ENCODE data around the gene CASR.

CASR gene

DNA sequence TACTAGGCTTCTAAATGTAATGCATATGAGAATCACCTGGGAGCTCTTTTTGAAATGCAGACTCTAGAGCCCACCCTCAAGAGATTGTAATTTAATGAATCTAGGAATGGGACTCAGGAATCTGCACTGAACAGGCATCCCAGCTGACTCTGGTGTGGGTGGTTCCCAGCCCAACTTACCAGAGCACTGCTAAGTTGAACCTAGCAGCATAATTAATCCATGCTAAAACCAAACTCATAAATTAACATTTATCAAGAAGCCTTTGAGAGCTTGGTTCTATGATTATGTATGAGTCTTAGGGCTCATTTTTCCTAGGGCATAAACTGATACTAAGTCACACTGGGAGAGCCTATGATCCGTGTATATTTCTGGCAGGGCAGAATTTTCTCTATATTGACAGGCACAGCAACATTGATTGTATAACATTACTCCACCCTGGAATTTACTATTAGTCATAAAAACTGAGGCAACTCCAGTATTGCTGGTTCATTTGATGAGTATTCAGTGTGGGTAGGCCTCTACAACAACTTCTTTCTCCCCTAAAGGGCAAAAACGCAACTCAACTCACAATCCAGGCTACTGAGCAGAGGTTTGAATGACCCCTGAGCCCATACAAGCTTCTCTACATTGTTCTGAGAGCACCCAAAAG lies 130.9 kb downstream of the CASR start:
- no peak overlapping the region for H3K27ac ChIP-seq (ENCODE audit: insufficient read depth, low read length, poor library complexity, severe bottlenecking)
- H3K27me3 ChIP-seq (replicated peaks; ENCODE audit: control insufficient read depth, insufficient read depth, low read length, poor library complexity, severe bottlenecking), result no peaks in the 10 kb centered on the region
- DNase-seq, result no peak
- H3K4me3 ChIP-seq (ENCODE audit: insufficient read depth, low read depth, low read length, poor library complexity, severe bottlenecking), result no peak overlapping the region
- H3K36me3 ChIP-seq (ENCODE audit: control insufficient read depth, insufficient read depth, low read length), result no peaks in the 10 kb centered on the region
- H3K9me3 ChIP-seq (ENCODE audit: control insufficient read depth, low read length), result no peaks in the 10 kb centered on the region
- H3K4me1 ChIP-seq (ENCODE audit: control insufficient read depth, insufficient read depth, low read length, poor library complexity, severe bottlenecking), result peaks cover 8% of the 10 kb centered on the region

DNA sequence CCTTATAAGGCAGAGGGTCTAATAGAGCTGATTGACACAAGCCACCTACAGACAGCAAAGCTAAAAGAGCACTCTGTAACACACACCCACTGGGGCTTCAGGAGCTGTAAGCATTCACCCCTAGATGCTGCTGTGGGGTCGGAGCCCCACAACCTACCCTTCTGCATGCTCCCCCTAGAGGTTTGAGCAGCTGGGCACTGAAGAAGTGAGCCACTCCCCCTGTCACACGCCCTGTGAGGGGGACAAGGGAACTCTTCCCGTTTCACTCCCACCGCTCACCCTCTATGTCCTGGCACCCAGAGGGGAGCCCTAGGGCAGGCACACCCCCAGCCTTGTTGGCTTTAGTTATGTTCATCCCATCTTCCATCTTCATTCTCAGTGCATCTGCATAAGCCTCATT lies 132.2 kb downstream of the CASR start:
- Histone ChIP-seq H3K9me3 (ENCODE audit: control insufficient read depth, low read length) (no peaks in the 10 kb centered on the region), H3K27ac (ENCODE audit: insufficient read depth, low read length, poor library complexity, severe bottlenecking) (no peak overlapping the region), H3K27me3 (replicated peaks; ENCODE audit: control insufficient read depth, insufficient read depth, low read length, poor library complexity, severe bottlenecking) (no peaks in the 10 kb centered on the region), H3K36me3 (ENCODE audit: control insufficient read depth, insufficient read depth, low read length) (no peaks in the 10 kb centered on the region), H3K4me1 (ENCODE audit: control insufficient read depth, insufficient read depth, low read length, poor library complexity, severe bottlenecking) (peaks cover 8% of the 10 kb centered on the region), H3K4me3 (ENCODE audit: insufficient read depth, low read depth, low read length, poor library complexity, severe bottlenecking) (no peak overlapping the region)
- DNase-seq, result no peak

DNA sequence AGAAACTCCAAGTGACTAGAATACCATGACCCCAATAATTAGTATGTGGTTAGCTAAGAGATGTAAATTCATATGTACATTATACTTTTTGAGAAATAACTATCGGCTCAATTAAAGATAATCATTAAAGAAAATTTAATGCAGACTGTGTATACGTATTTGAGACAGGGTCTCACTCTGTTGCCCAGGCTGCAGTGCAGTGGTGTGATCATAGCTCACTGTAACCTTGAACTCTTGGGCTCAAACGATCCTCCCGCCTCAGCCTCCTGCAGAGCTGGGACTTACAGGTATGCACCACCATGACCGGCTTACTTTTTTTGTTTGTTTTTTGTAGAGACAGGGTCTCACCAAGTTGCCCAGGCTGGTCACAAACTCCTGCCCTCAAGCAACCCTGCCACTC lies 132.9 kb downstream of the CASR start:
- Histone ChIP-seq H3K27ac (ENCODE audit: insufficient read depth, low read length, poor library complexity, severe bottlenecking) (no peak overlapping the region), H3K4me3 (ENCODE audit: insufficient read depth, low read depth, low read length, poor library complexity, severe bottlenecking) (no peak overlapping the region), H3K36me3 (ENCODE audit: control insufficient read depth, insufficient read depth, low read length) (no peaks in the 10 kb centered on the region), H3K4me1 (ENCODE audit: control insufficient read depth, insufficient read depth, low read length, poor library complexity, severe bottlenecking) (peaks cover 8% of the 10 kb centered on the region), H3K27me3 (replicated peaks; ENCODE audit: control insufficient read depth, insufficient read depth, low read length, poor library complexity, severe bottlenecking) (no peaks in the 10 kb centered on the region), H3K9me3 (ENCODE audit: control insufficient read depth, low read length) (no peaks in the 10 kb centered on the region)
- DNase-seq, result no peak

DNA sequence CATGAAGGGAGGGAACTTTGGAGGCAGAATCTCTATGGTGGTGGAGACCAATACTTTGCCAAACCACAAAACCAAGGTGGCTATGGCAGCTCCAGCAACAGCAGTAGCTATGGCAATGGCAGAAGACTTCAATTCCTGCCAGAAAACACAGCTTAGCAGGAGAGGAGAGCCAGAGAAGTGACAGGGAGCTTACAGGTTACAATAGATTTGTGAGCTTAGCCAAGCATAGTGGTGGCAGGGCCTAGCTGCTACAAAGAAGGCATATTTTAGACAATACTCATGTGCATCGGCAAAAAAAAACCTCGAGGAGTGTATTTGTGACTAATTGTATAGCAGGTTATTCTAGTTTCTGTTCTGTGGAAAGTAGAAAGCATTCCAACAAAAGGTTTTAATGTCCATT lies 135.2 kb downstream of the CASR start:
- H3K4me1 ChIP-seq (ENCODE audit: control insufficient read depth, insufficient read depth, low read length, poor library complexity, severe bottlenecking), result peaks cover 9% of the 10 kb centered on the region
- no peaks in the 10 kb centered on the region for H3K27me3 ChIP-seq (replicated peaks; ENCODE audit: control insufficient read depth, insufficient read depth, low read length, poor library complexity, severe bottlenecking)
- no peak overlapping the region for H3K27ac ChIP-seq (ENCODE audit: insufficient read depth, low read length, poor library complexity, severe bottlenecking)
- DNase-seq, result no peak
- H3K9me3 ChIP-seq (ENCODE audit: control insufficient read depth, low read length), result no peaks in the 10 kb centered on the region
- no peak overlapping the region for H3K4me3 ChIP-seq (ENCODE audit: insufficient read depth, low read depth, low read length, poor library complexity, severe bottlenecking)
- no peaks in the 10 kb centered on the region for H3K36me3 ChIP-seq (ENCODE audit: control insufficient read depth, insufficient read depth, low read length)

DNA sequence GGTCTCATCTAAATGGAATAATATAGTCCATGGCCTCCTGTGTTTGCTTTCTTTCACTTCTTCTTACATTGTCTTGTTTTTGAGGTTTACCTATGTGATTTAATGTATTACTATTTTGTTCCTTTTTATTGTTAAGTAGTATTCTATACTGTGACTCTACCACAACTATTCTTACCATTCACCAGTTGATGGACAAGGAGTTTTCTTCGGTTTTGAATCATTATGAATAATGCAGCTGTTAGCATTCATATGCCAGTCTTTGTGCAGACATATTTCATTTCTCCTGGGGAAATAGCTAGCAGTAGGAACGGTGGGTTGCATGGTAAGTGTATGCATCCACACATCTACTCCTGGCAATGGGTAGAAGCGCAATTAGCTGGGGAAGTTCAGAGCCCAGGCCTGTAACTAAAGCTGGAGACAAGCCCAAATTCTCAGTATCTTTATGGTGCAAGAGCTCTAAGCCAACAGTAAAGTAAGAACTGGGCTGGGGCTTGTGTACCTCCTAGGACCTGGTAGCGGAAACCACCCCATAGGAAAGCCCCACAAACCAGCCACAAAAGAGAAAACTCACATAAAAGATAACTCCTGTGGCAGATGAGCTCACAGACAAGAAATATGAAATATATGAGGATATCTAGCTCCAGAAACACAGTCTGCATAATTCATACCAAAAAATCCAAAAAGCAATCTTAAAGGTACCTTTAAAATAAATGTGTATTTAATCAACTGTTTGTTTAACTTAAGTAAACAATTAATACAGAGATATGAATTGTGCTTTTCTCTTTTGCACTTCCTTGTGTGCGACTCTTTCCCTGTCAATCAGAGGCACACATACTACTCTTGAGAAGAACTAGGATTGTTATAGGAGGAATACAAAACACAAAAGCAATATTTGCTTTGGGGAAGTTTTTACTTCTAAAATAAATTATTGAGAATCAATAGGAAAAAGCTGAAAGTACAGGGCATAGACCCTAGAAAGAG lies 138.9 kb downstream of the CASR start:
- Histone ChIP-seq H3K9me3 (ENCODE audit: control insufficient read depth, low read length) (no peaks in the 10 kb centered on the region), H3K36me3 (ENCODE audit: control insufficient read depth, insufficient read depth, low read length) (no peaks in the 10 kb centered on the region), H3K27me3 (replicated peaks; ENCODE audit: control insufficient read depth, insufficient read depth, low read length, poor library complexity, severe bottlenecking) (no peaks in the 10 kb centered on the region), H3K4me3 (ENCODE audit: insufficient read depth, low read depth, low read length, poor library complexity, severe bottlenecking) (no peak overlapping the region), H3K4me1 (ENCODE audit: control insufficient read depth, insufficient read depth, low read length, poor library complexity, severe bottlenecking) (peaks cover 9% of the 10 kb centered on the region), H3K27ac (ENCODE audit: insufficient read depth, low read length, poor library complexity, severe bottlenecking) (no peak overlapping the region)
- DNase-seq, result peak in 1 of 3 donors; percentile 24

DNA sequence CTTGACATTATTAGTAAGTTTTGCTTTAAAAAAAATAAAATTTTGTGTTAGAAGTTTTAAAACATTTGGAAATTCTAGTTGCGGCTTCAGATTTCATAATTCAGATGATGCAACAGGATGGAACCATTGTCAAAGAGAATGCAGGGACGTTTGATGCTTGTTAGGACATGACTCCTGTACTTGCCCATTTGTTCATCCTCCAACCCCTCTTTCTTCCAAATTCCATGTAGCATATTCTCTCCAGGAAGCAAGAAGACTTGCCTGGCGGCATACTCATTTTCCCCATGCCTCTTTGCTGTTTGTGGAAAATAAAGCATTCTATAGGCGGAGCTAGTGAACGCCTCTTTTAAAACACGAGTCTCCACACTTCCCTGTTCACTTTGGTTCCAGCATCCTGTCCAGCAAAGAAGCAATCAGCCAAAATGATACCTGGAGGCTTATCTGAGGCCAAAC lies 141.4 kb downstream of the CASR start, which contains the start of gene CSTA:
Gene CSTA, plus strand, starts transcription at position 378 of the 453 bp plus-strand sequence. Its CDS starts 45 bp downstream, at position 423.
- Histone ChIP-seq H3K4me1 (ENCODE audit: control insufficient read depth, insufficient read depth, low read length, poor library complexity, severe bottlenecking) (peaks cover 9% of the 10 kb centered on the region), H3K4me3 (ENCODE audit: insufficient read depth, low read depth, low read length, poor library complexity, severe bottlenecking) (no peak within 1 kb of the TSS), H3K9me3 (ENCODE audit: control insufficient read depth, low read length) (no peaks in the 10 kb centered on the region), H3K27me3 (replicated peaks; ENCODE audit: control insufficient read depth, insufficient read depth, low read length, poor library complexity, severe bottlenecking) (no peaks in the 10 kb centered on the region), H3K36me3 (ENCODE audit: control insufficient read depth, insufficient read depth, low read length) (no peaks in the 10 kb centered on the region), H3K27ac (ENCODE audit: insufficient read depth, low read length, poor library complexity, severe bottlenecking) (no peak within 1 kb of the TSS)
- DNase-seq, result no peak

DNA sequence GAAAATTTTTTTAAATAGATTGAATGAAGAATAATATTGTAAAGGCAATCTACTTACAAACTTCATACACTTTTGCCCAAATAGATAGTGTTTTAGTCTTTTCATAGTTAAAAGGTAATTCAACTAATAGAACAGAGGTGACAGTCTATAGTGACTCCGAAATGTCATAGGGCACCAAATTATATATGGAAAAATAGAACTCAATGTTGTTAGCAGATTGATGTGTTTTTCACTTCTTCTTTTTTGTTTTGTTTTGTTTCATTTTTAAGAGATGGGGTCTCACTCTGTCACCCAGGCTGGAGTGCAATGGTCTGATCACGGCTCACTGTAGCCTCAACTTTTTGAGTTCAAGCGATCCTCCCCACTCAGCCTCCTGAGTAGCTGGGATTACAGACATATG lies 142.3 kb downstream of the CASR start:
- no peak for DNase-seq
- H3K27ac ChIP-seq (ENCODE audit: insufficient read depth, low read length, poor library complexity, severe bottlenecking), result no peak overlapping the region
- no peaks in the 10 kb centered on the region for H3K36me3 ChIP-seq (ENCODE audit: control insufficient read depth, insufficient read depth, low read length)
- H3K27me3 ChIP-seq (replicated peaks; ENCODE audit: control insufficient read depth, insufficient read depth, low read length, poor library complexity, severe bottlenecking), result no peaks in the 10 kb centered on the region
- no peaks in the 10 kb centered on the region for H3K9me3 ChIP-seq (ENCODE audit: control insufficient read depth, low read length)
- H3K4me1 ChIP-seq (ENCODE audit: control insufficient read depth, insufficient read depth, low read length, poor library complexity, severe bottlenecking), result peaks cover 9% of the 10 kb centered on the region
- H3K4me3 ChIP-seq (ENCODE audit: insufficient read depth, low read depth, low read length, poor library complexity, severe bottlenecking), result no peak overlapping the region

DNA sequence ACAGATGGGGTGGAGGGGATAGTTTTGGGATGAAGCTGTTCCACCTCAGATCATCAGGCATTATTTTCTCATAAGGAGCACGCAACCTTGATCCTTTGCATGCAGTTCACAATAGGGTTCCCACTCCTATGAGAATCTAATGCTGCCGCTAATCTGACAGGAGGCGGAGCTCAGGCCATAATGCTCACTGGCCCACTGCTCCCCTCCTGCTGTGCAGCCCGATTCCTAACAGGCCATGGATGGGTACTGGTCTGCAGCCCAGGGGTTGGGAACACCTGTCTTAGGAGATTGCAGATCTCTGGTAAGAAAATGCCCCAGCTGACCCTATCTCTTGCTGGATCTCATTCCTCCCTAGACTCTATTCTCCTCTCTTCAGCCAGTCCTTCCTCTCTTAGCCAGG lies 148.4 kb downstream of the CASR start:
- Histone ChIP-seq H3K4me1 (ENCODE audit: control insufficient read depth, insufficient read depth, low read length, poor library complexity, severe bottlenecking) (no peaks in the 10 kb centered on the region), H3K27ac (ENCODE audit: insufficient read depth, low read length, poor library complexity, severe bottlenecking) (no peak overlapping the region), H3K4me3 (ENCODE audit: insufficient read depth, low read depth, low read length, poor library complexity, severe bottlenecking) (no peak overlapping the region), H3K27me3 (replicated peaks; ENCODE audit: control insufficient read depth, insufficient read depth, low read length, poor library complexity, severe bottlenecking) (no peaks in the 10 kb centered on the region), H3K36me3 (ENCODE audit: control insufficient read depth, insufficient read depth, low read length) (no peaks in the 10 kb centered on the region), H3K9me3 (ENCODE audit: control insufficient read depth, low read length) (no peaks in the 10 kb centered on the region)
- no peak for DNase-seq

DNA sequence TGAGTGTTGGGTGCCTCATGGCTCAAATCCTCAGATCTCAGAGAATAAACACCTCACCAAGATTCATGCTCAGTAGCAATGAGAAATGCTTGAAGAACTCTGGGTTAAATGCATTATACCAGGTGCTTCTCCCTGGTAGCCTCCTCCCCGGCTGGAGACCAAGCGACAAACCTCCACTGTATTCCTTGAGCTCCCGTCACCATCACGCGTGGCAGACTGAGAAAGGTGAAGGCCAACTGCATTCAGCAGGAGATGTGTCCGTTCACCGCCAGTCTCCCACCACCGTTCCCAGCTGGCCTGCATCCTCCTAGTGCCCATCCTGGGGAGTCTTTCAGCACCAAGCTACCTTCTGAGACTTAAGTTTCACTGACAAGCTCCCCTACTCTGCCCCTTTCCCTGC lies 149.1 kb downstream of the CASR start:
- no peak overlapping the region for H3K4me3 ChIP-seq (ENCODE audit: insufficient read depth, low read depth, low read length, poor library complexity, severe bottlenecking)
- H3K27ac ChIP-seq (ENCODE audit: insufficient read depth, low read length, poor library complexity, severe bottlenecking), result no peak overlapping the region
- no peaks in the 10 kb centered on the region for H3K4me1 ChIP-seq (ENCODE audit: control insufficient read depth, insufficient read depth, low read length, poor library complexity, severe bottlenecking)
- no peaks in the 10 kb centered on the region for H3K9me3 ChIP-seq (ENCODE audit: control insufficient read depth, low read length)
- no peaks in the 10 kb centered on the region for H3K36me3 ChIP-seq (ENCODE audit: control insufficient read depth, insufficient read depth, low read length)
- no peaks in the 10 kb centered on the region for H3K27me3 ChIP-seq (replicated peaks; ENCODE audit: control insufficient read depth, insufficient read depth, low read length, poor library complexity, severe bottlenecking)
- DNase-seq, result no peak
